Mesenchymal stem cell (in vitro differentiated cells and primary cell): ENCODE measurements around the gene MED27.

Experiments used
- DNase-seq: peaks from one replicate; pipeline ENCODE4 v3.0.0-alpha.2; 2013
- H2AFZ ChIP-seq: one replicate; pipeline ENCODE4 v1.6.1; 2013; ENCODE audit warnings: low read depth, mild to moderate bottlenecking, control low read depth, inconsistent platforms, low read length, moderate library complexity
- H2AK5ac ChIP-seq: 2 replicates; pipeline ENCODE4 v1.6.1; 2013; ENCODE audit warnings: low read length, moderate library complexity, mild to moderate bottlenecking, inconsistent platforms; ENCODE audit not compliant: severe bottlenecking
- H2BK120ac ChIP-seq: one replicate; pipeline ENCODE4 v1.6.1; 2013; ENCODE audit warnings: low read depth, mild to moderate bottlenecking, inconsistent platforms, low read length, moderate library complexity
- H2BK12ac ChIP-seq, 2 experiments: one replicate each; pipeline ENCODE4 v1.6.1; 2013; ENCODE audit warnings: inconsistent platforms in 2 of 2, low read length in 2 of 2, mild to moderate bottlenecking in 2 of 2, moderate library complexity in 2 of 2, control low read depth in 1 of 2
- H2BK15ac ChIP-seq: one replicate; pipeline ENCODE4 v1.6.1; 2013; ENCODE audit warnings: mild to moderate bottlenecking, low read depth, inconsistent platforms; ENCODE audit not compliant: poor library complexity, severe bottlenecking
- H2BK5ac ChIP-seq: 2 replicates; pipeline ENCODE4 v1.6.1; 2013; ENCODE audit warnings: low read depth, mild to moderate bottlenecking, low read length, control low read depth, inconsistent platforms; ENCODE audit not compliant: poor library complexity, severe bottlenecking
- H3K14ac ChIP-seq, 2 experiments: one replicate each; pipeline ENCODE4 v1.6.1; 2013; ENCODE audit warnings: inconsistent platforms in 2 of 2, low read length in 2 of 2, control low read depth in 1 of 2, mild to moderate bottlenecking in 1 of 2, moderate library complexity in 1 of 2
- H3K18ac ChIP-seq, 2 experiments: one replicate each; pipeline ENCODE4 v1.6.1; 2013; ENCODE audit warnings: inconsistent platforms in 2 of 2, low read length in 2 of 2, control low read depth in 1 of 2, low read depth in 1 of 2, mild to moderate bottlenecking in 1 of 2
- H3K23ac ChIP-seq, 2 experiments: one replicate each; pipeline ENCODE4 v1.6.1; 2013; ENCODE audit warnings: inconsistent platforms in 2 of 2, low read length in 2 of 2, mild to moderate bottlenecking in 2 of 2, moderate library complexity in 2 of 2, control low read depth in 1 of 2
- H3K27ac ChIP-seq: 2 replicates; pipeline ENCODE4 v1.5.1; 2013; ENCODE audit warnings: mild to moderate bottlenecking, moderate library complexity, low read length, control low read depth, inconsistent platforms; ENCODE audit not compliant: poor library complexity, severe bottlenecking
- H3K27me3 ChIP-seq, 2 experiments: 2 replicates each; pipeline versions ENCODE4 v1.6.1 to v1.7.0; 2013; ENCODE audit warnings: low read length in 2 of 2, mild to moderate bottlenecking in 2 of 2, moderate library complexity in 2 of 2, control low read depth in 1 of 2, inconsistent platforms in 1 of 2; ENCODE audit not compliant: control insufficient read depth in 1 of 2, insufficient read depth in 1 of 2
- H3K36me3 ChIP-seq, 2 experiments: 2 replicates each; pipeline versions ENCODE4 v1.6.1 to v1.7.0; 2013; ENCODE audit warnings: low read length in 2 of 2, control low read depth in 1 of 2, inconsistent platforms in 1 of 2, low read depth in 1 of 2, mild to moderate bottlenecking in 1 of 2; ENCODE audit not compliant: insufficient read depth in 2 of 2, control insufficient read depth in 1 of 2
- H3K4ac ChIP-seq, 2 experiments: one replicate each; pipeline ENCODE4 v1.6.1; 2013; ENCODE audit warnings: inconsistent platforms in 2 of 2, low read length in 2 of 2, mild to moderate bottlenecking in 2 of 2, moderate library complexity in 2 of 2, control low read depth in 1 of 2, low read depth in 1 of 2
- H3K4me1 ChIP-seq: 2 replicates; pipeline ENCODE4 v1.6.1; 2013; ENCODE audit warnings: low read depth, low read length, control low read depth; ENCODE audit not compliant: control insufficient read depth, insufficient read depth
- H3K4me2 ChIP-seq: 2 replicates; pipeline ENCODE4 v1.6.1; 2013; ENCODE audit warnings: low read length, mild to moderate bottlenecking, inconsistent platforms; ENCODE audit not compliant: poor library complexity, severe bottlenecking
- H3K4me3 ChIP-seq, 2 experiments: 2 replicates each; pipeline versions ENCODE4 v1.5.1 to v1.7.0; 2013; ENCODE audit warnings: low read length in 2 of 2, mild to moderate bottlenecking in 2 of 2, control low read depth in 1 of 2, low read depth in 1 of 2; ENCODE audit not compliant: insufficient read depth in 1 of 2
- H3K79me1 ChIP-seq: replicated peaks from 2 replicates; pipeline ENCODE4 v1.6.1; 2013; ENCODE audit warnings: mild to moderate bottlenecking, control low read depth, low read length, inconsistent platforms; ENCODE audit not compliant: poor library complexity, severe bottlenecking
- H3K9ac ChIP-seq: 2 replicates; pipeline ENCODE4 v1.7.0; 2013; ENCODE audit warnings: mild to moderate bottlenecking, low read length, moderate library complexity
- H3K9me3 ChIP-seq: 2 replicates; pipeline ENCODE4 v1.7.0; 2013; ENCODE audit warnings: mild to moderate bottlenecking, low read length; ENCODE audit not compliant: control insufficient read depth
- H4K8ac ChIP-seq: one replicate; pipeline ENCODE4 v1.6.1; 2013; ENCODE audit warnings: inconsistent platforms, mild to moderate bottlenecking, low read length, moderate library complexity
- H4K91ac ChIP-seq: one replicate; pipeline ENCODE4 v1.6.1; 2013; ENCODE audit warnings: mild to moderate bottlenecking, low read length, inconsistent platforms
- WGBS: methylation state at CpG from one replicate; pipeline ENCODE4 v1.1.7; 2013; ENCODE audit warnings: mixed read lengths; 5-methylcytosine and 5-hydroxymethylcytosine counted together

MED27 gene

GRCh38 chr9:131874916-131875670, 204.6 kb downstream of the MED27 start:
- DNase-seq: no peak
- Histone ChIP-seq H2BK120ac (no peak overlapping the region), H3K23ac (no peak overlapping the region), H2BK15ac (no peak overlapping the region), H3K79me1 (peaks cover 3% of the 10 kb centered on the region), H3K18ac (no peak overlapping the region), H4K91ac (no peak overlapping the region), H3K4me2 (no peak overlapping the region), H2BK5ac (no peak overlapping the region), H3K9me3 (no peaks in the 10 kb centered on the region), H2BK12ac (no peak overlapping the region), H3K27me3 (no peaks in the 10 kb centered on the region), H3K36me3 (peaks cover 7 to 40% of the 10 kb centered on the region in 2 experiments), H3K4me1 (peaks cover 2% of the 10 kb centered on the region), H3K4ac (no peak overlapping the region), H3K27ac (no peak overlapping the region), H3K4me3 (no peak overlapping the region), H3K14ac (no peak overlapping the region), H3K9ac (no peak overlapping the region), H2AK5ac (no peak overlapping the region), H4K8ac (no peak overlapping the region), H2AFZ (no peak overlapping the region)
- WGBS: 94% methylated on average over 12 of the region's 12 CpGs

GRCh38 chr9:131874447-131874846, 205.2 kb downstream of the MED27 start:
- H2AK5ac ChIP-seq: no peak overlapping the region
- H3K4me1 ChIP-seq: peaks cover 2% of the 10 kb centered on the region
- no peak overlapping the region for H3K4ac ChIP-seq
- DNase-seq: no peak
- H2BK120ac ChIP-seq: no peak overlapping the region
- H2BK12ac ChIP-seq: no peak overlapping the region
- H3K9ac ChIP-seq: no peak overlapping the region
- no peak overlapping the region for H2BK15ac ChIP-seq
- H3K14ac ChIP-seq: no peak overlapping the region
- H3K4me2 ChIP-seq: no peak overlapping the region
- no peak overlapping the region for H3K18ac ChIP-seq
- H3K79me1 ChIP-seq: peaks cover 3% of the 10 kb centered on the region
- H3K4me3 ChIP-seq: no peak overlapping the region
- no peak overlapping the region for H4K8ac ChIP-seq
- no peak overlapping the region for H2BK5ac ChIP-seq
- no peak overlapping the region for H2AFZ ChIP-seq
- no peak overlapping the region for H3K27ac ChIP-seq
- peaks cover 3 to 34% of the 10 kb centered on the region in 2 experiments for H3K36me3 ChIP-seq
- no peak overlapping the region for H3K23ac ChIP-seq
- no peaks in the 10 kb centered on the region for H3K9me3 ChIP-seq
- no peak overlapping the region for H4K91ac ChIP-seq
- 88% methylated on average over 12 of the region's 12 CpGs for WGBS
- H3K27me3 ChIP-seq: no peaks in the 10 kb centered on the region

- H3K4ac ChIP-seq: no peak overlapping the region
- H3K14ac ChIP-seq: no peak overlapping the region
- no peak overlapping the region for H2BK12ac ChIP-seq
- H2BK120ac ChIP-seq: no peak overlapping the region
- no peak overlapping the region for H3K18ac ChIP-seq
- peaks cover 2% of the 10 kb centered on the region for H3K4me1 ChIP-seq
- H3K9ac ChIP-seq: no peak overlapping the region
- WGBS: 93% methylated on average over 13 of the region's 13 CpGs
- no peaks in the 10 kb centered on the region for H3K9me3 ChIP-seq
- peaks cover 3% of the 10 kb centered on the region for H3K79me1 ChIP-seq
- no peak overlapping the region for H3K4me2 ChIP-seq
- no peak overlapping the region for H2AFZ ChIP-seq
- H3K36me3 ChIP-seq: peaks cover 0 to 31% of the 10 kb centered on the region in 2 experiments
- no peak overlapping the region for H3K27ac ChIP-seq
- H2BK5ac ChIP-seq: no peak overlapping the region
- DNase-seq: no peak
- H3K23ac ChIP-seq: no peak overlapping the region
- H2AK5ac ChIP-seq: no peak overlapping the region
- no peak overlapping the region for H4K91ac ChIP-seq
- no peak overlapping the region for H4K8ac ChIP-seq
- H3K27me3 ChIP-seq: no peaks in the 10 kb centered on the region
- H2BK15ac ChIP-seq: no peak overlapping the region
- no peak overlapping the region for H3K4me3 ChIP-seq
These were observed 205.7 kb downstream of the MED27 start for GRCh38 chr9:131873891-131874440.

GRCh38 chr9:131873335-131873734, 206.3 kb downstream of the MED27 start:
- 94% methylated on average over 9 of the region's 9 CpGs for WGBS
- Histone ChIP-seq H3K14ac (no peak overlapping the region), H3K36me3 (peaks cover 0 to 36% of the 10 kb centered on the region in 2 experiments)

More at GRCh38 chr9:131873335-131873734, 206.3 kb downstream of the MED27 start:
- no peak overlapping the region for H2BK12ac ChIP-seq
- H3K27ac ChIP-seq: no peak overlapping the region
- no peak overlapping the region for H3K9ac ChIP-seq
- H3K4me2 ChIP-seq: no peak overlapping the region
- no peak overlapping the region for H2AK5ac ChIP-seq
- no peak overlapping the region for H2BK15ac ChIP-seq
- H3K4me1 ChIP-seq: peaks cover 2% of the 10 kb centered on the region
- H4K8ac ChIP-seq: no peak overlapping the region
- no peak overlapping the region for H3K18ac ChIP-seq
- H3K23ac ChIP-seq: no peak overlapping the region
- no peaks in the 10 kb centered on the region for H3K27me3 ChIP-seq
- no peak overlapping the region for H3K4ac ChIP-seq
- no peak overlapping the region for H2AFZ ChIP-seq
- no peak overlapping the region for H2BK120ac ChIP-seq
- no peak overlapping the region for H4K91ac ChIP-seq
- H3K79me1 ChIP-seq: peaks cover 3% of the 10 kb centered on the region
- DNase-seq: no peak
- H3K9me3 ChIP-seq: no peaks in the 10 kb centered on the region
- no peak overlapping the region for H2BK5ac ChIP-seq
- H3K4me3 ChIP-seq: no peak overlapping the region
